ENCODE measurements around the gene MAP1S. TPM values are rescaled to one million over a fixed set of nuclear protein-coding genes. Genes with fewer than 3 reads are reported as not detected.

MAP1S gene
- total RNA-seq, 1 donor from 2014 or later = 67.1 TPM

DNA sequence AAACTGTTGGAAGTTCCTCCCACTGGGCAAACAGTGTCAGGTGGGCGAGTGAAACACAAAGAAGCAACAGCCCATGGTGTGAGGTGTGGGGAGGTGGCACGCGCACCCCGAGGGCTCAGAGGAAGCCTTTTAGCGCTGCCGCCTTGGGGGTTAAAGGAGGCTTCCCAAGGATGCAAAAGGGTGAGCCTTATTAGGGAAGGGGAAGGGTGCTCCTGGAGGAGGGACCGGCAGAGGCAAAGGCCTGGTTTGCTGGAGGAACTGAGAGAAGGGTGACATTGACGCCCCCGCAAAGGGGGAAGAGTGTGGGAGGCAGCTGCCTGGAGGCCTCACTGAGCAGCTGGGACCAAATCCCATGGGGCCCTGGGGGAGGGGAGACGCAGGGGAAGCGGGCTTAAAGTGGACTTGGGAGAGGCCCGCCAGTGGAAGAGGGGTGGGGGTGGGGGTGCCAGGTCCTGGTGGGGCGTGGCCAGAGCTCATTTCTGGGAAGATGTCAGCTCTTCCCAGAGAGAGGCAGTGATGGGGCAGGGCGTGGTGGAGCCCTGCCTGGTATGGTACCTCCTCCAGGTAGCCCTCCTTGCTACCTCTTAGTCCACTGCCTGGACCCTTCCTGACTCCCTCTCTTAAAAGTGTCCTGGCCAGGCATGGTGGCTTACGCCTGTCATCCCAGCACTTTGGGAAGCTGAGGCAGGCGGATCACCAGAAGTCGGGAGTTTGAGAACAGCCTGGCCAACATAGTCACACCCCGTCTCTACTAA is 20.0 kb downstream of the MAP1S start:
- Histone ChIP-seq H3K4me1 (peaks cover 6% of the 10 kb centered on the region), H3K4me3 (no peak overlapping the region), H3K27me3 (ENCODE audit: low read depth) (no peaks in the 10 kb centered on the region), H3K9me3 (no peaks in the 10 kb centered on the region), H3K27ac (no peak overlapping the region), H3K36me3 (peaks cover 40% of the 10 kb centered on the region)
- ATAC-seq (peak in 1 of 2 donors; percentile 62), DNase-seq (peak; percentile 70)
- TF ChIP-seq, protein P1, sequence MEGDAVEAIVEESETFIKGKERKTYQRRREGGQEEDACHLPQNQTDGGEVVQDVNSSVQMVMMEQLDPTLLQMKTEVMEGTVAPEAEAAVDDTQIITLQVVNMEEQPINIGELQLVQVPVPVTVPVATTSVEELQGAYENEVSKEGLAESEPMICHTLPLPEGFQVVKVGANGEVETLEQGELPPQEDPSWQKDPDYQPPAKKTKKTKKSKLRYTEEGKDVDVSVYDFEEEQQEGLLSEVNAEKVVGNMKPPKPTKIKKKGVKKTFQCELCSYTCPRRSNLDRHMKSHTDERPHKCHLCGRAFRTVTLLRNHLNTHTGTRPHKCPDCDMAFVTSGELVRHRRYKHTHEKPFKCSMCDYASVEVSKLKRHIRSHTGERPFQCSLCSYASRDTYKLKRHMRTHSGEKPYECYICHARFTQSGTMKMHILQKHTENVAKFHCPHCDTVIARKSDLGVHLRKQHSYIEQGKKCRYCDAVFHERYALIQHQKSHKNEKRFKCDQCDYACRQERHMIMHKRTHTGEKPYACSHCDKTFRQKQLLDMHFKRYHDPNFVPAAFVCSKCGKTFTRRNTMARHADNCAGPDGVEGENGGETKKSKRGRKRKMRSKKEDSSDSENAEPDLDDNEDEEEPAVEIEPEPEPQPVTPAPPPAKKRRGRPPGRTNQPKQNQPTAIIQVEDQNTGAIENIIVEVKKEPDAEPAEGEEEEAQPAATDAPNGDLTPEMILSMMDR (IDR thresholded peaks at IDR 0.05) = no peak
- intact Hi-C loops (cut with DNase I) = no loop called here

DNA sequence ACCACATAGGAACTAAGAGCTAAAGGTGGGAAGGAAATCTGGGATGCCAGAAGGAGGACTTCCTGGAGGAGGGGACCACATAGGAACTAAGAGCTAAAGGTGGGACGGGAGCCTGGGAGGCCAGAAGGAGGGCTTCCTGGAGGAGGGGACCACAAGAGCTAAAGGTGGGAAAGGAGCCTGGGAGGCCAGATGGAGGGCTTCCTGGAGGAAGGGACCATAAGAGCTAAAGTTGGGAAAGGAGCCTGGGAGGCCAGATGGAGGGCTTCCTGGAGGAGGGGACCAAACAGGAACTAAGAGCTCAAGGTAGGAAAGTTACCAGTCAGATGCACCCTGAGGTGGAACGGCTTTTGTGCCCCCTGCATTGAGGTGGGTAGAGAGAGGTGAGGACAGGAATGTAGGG is 22.2 kb downstream of the MAP1S start:
- DNase-seq = no peak
- no peak overlapping the region for H3K27ac ChIP-seq
- TF ChIP-seq, protein P1 (IDR thresholded peaks at IDR 0.05) = no peak
- ATAC-seq = no peak
- no peaks in the 10 kb centered on the region for H3K9me3 ChIP-seq
- H3K27me3 ChIP-seq (ENCODE audit: low read depth) = no peaks in the 10 kb centered on the region
- H3K36me3 ChIP-seq = peaks cover 19% of the 10 kb centered on the region
- H3K4me1 ChIP-seq = peaks cover 6% of the 10 kb centered on the region
- no peak overlapping the region for H3K4me3 ChIP-seq
- intact Hi-C loops (cut with DNase I) = no loop called here

DNA sequence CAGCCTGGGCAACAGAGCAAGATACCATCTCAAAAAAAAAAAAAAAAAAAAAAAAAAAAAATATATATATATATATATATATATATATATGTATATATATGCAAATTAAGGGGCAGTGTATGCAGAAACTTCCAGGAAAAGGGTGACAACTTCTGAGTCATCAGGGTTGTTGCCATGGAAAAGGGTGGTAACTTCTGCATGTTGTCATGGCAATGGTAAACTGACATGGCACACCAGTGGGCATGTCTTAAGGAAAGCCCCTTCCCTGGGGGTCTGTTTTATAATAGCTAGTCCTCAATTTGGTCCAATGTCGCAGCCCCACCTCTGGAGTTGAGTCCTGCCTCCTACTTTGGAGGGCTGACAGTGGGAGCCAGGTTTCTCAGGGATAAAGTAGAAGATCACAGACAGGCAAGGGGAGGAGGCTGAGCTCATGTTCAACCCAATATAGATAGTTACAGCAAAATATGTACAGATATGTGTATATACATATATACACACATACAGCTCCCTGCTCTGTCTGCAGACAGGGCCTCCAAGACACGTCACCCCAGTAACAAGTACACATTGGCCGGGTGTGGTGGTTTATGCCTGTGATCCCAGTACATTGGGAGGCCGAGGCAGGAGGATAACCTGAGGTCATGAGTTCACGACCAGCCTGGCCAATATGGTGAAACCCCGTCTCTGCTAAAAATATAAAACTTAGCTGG is 24.7 kb downstream of the MAP1S start:
- no peak for DNase-seq
- intact Hi-C loops (cut with DNase I) = no loop called here
- H3K36me3 ChIP-seq = no peaks in the 10 kb centered on the region
- H3K9me3 ChIP-seq = no peaks in the 10 kb centered on the region
- no peak for ATAC-seq
- H3K27ac ChIP-seq = no peak overlapping the region
- no peak overlapping the region for H3K4me3 ChIP-seq
- peaks cover 16% of the 10 kb centered on the region for H3K4me1 ChIP-seq
- TF ChIP-seq, protein P1 (IDR thresholded peaks at IDR 0.05) = no peak
- H3K27me3 ChIP-seq (ENCODE audit: low read depth) = no peaks in the 10 kb centered on the region

DNA sequence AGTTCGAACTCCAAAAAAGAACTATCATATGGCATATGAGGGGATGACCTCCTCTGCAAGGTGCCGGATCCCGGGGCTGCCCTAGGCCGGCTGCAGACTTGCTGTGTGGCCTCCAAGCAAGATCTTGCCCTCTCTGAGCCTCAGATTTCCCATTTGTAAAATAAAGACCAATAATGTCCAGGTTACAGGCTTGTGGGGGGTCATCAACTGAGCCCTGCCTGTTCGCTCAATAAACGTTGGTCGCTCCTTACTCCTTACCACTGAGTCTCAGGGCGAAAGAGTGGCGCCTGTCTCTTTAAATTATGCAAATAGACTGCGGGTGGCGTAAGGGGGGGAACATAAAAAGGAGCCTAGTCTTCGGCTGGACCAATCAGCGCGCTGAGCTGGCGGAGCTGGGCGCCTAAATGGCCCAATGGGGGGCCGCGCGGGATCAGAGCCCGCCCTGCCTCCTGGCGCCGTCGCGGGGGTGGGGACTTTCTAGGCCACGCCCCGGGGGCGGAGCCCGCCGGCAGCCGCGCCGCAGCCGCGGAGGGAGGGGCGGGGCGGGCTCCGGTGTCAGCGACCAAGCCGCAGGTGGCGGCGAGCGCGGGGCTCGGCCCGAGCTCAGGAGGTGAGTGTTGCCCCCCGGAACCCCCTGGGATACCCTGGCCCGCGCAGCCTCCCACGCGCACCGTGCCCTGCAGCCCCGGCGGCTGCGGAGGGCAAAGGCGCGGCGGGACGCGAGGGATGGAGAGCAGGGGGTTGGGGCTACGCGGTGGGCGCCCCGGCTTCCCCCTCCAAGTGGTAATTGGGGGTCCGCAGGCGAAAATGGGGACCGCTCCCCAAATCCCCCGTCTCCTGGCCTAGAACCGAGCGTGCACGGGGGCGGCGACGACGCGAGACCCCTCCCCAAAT is 28.2 kb downstream of the MAP1S start:
- ATAC-seq (peak; percentile 97 to 98), DNase-seq (peak; percentile 96)
- Histone ChIP-seq H3K36me3 (no peaks in the 10 kb centered on the region), H3K27me3 (ENCODE audit: low read depth) (no peaks in the 10 kb centered on the region), H3K4me1 (peaks cover 15% of the 10 kb centered on the region), H3K9me3 (no peaks in the 10 kb centered on the region), H3K4me3 (peak overlapping the region; percentile 63), H3K27ac (peak overlapping the region; percentile 36)
- intact Hi-C loops (cut with DNase I) = no loop called here
- TF ChIP-seq, protein P1 (IDR thresholded peaks at IDR 0.05) = no peak

DNA sequence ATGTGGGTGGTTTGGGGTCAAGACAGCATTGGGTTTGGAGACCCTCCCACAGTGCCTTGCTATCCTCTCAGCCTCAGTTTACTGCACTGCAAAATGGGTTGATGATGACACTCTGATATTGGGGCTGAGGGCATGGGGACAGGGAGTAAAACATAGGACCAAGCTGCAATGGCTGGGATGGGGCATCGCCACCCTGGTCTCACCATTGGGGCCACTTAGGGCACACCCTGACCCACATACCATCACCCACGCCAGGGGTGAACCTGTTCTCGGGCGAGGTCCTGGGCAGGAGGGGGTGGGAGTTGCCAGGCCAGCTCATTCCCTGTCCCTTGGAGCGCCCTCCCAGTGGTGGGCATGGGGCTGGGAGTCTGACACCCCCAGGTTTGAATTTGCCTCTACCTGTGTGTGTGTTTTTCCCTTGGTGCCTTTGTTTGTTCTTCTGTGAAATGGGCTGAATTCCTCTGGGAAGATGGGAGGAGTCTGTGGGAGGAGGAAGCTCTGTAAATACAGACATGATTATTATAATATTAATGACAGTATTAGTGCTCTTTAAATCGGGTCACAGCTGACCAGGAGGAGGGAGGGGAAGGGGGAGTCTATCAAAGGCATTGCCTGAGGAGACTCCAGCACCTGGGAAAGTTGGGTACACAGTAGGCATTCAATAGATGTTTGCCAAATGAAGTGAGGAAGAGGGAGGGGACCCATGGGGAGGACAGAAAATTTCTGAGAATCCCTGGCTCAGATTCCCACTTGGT is 29.8 kb downstream of the MAP1S start:
- no peak overlapping the region for H3K4me3 ChIP-seq
- no peaks in the 10 kb centered on the region for H3K9me3 ChIP-seq
- TF ChIP-seq, protein P1 (IDR thresholded peaks at IDR 0.05) = no peak
- H3K4me1 ChIP-seq = peaks cover 15% of the 10 kb centered on the region
- H3K27me3 ChIP-seq (ENCODE audit: low read depth) = no peaks in the 10 kb centered on the region
- intact Hi-C loops (cut with DNase I) = no loop called here
- H3K36me3 ChIP-seq = no peaks in the 10 kb centered on the region
- no peak for ATAC-seq
- no peak for DNase-seq
- H3K27ac ChIP-seq = no peak overlapping the region
